Neural progenitor cell (in vitro differentiated cells): ENCODE results near the gene SLC7A5.

Experiments
- CTCF ChIP-seq: fragments of 200-600 bp; sonication (generic); IDR thresholded peaks from 2 replicates; pipeline ENCODE4 v1.5.1; 2017; ENCODE audit warnings: antibody characterized with exemption, mild to moderate bottlenecking
- EZH2 ChIP-seq: fragments of 200-600 bp; sonication (generic); IDR thresholded peaks from 2 replicates; pipeline ENCODE4 v1.6.1; 2017; ENCODE audit warnings: antibody characterized with exemption, mild to moderate bottlenecking, moderate library complexity
- EZH2phosphoT487 ChIP-seq: fragments of 200-600 bp; sonication (generic); IDR thresholded peaks from 2 replicates; pipeline ENCODE4 v1.6.1; 2017; ENCODE audit warnings: antibody characterized with exemption

GRCh38 chr16:87839542-87840270, 29.6 kb downstream of the SLC7A5 start:
- TF ChIP-seq EZH2 (no peak), CTCF (no peak), EZH2phosphoT487 (no peak)
